ENCODE data around the gene PGD. TPM values are rescaled to one million over a fixed set of nuclear protein-coding genes. Genes with fewer than 3 reads are reported as not detected.
"Not testable (repeated sequence)": the region's sequence is repeated elsewhere in the genome, so short reads cannot be mapped to it uniquely, and the experiment has no call there.

Gene PGD
- polyA plus RNA-seq, 1 donor (not counting 4 experiments of a cell fraction or from before 2014, with no cell fraction given): 104 TPM

GRCh38 chr1:10456048-10456447 is 57.2 kb downstream of the PGD start:
- H3K4me3 ChIP-seq (ENCODE audit: control insufficient read depth in 2 of 3, extremely low read depth in 1 of 3, insufficient read depth in 2 of 3, low read depth in 1 of 3, low read length in 3 of 3): no peak overlapping the region
- DNase-seq (ENCODE audit: low read depth, low spot score) (no peak), FAIRE-seq (no peak)
- H2AFZ ChIP-seq (ENCODE audit: control insufficient read depth, low read length): no peak overlapping the region
- H4K20me1 ChIP-seq (ENCODE audit: control insufficient read depth, extremely low read depth, insufficient read depth, low read length): peaks cover 2% of the 10 kb centered on the region
- no peak overlapping the region for H3K4me2 ChIP-seq (ENCODE audit: control insufficient read depth, extremely low read depth, insufficient read depth, low read depth, low read length)
- H3K4me1 ChIP-seq (ENCODE audit: control insufficient read depth, extremely low read depth, insufficient read depth, low read length): peaks cover 46% of the 10 kb centered on the region
- H3K36me3 ChIP-seq (ENCODE audit: control insufficient read depth in 2 of 2, extremely low read depth in 1 of 2, insufficient read depth in 2 of 2, low read length in 2 of 2): no peaks in the 10 kb centered on the region
- peak overlapping the region; percentile 77 for H3K27ac ChIP-seq (ENCODE audit: control insufficient read depth, insufficient read depth, low read length)
- no peaks in the 10 kb centered on the region for H3K79me2 ChIP-seq (ENCODE audit: control insufficient read depth, insufficient read depth, low read length)
- TF ChIP-seq CTCF (optimal IDR thresholded peaks at IDR 0.05 in 1 of 3, IDR thresholded peaks at IDR 0.05 in 1 of 3, conservative IDR thresholded peaks at IDR 0.05 in 1 of 3; ENCODE audit: extremely low read depth in 1 of 3, insufficient read depth in 2 of 3, low read length in 3 of 3) (peak; percentile 15 to 28 (median 27)), EZH2 (IDR thresholded peaks at IDR 0.05; ENCODE audit: low read length) (no peak)
- H3K27me3 ChIP-seq (ENCODE audit: control insufficient read depth, extremely low read depth, insufficient read depth, low read length): no peaks in the 10 kb centered on the region
- no peaks in the 10 kb centered on the region for H3K9me3 ChIP-seq (ENCODE audit: control insufficient read depth, low read depth, low read length)
- dilution Hi-C loops (cut with MboI; ENCODE audit: extremely low pct_ligation_motif_present, low sequenced_read_pairs): no loop called here
- no peak overlapping the region for H3K9ac ChIP-seq (ENCODE audit: control insufficient read depth, extremely low read depth, insufficient read depth, low read length)
- H3K9me1 ChIP-seq (ENCODE audit: control insufficient read depth, extremely low read depth, insufficient read depth, low read length): no peaks in the 10 kb centered on the region

GRCh38 chr1:10456661-10457060 is 57.8 kb downstream of the PGD start:
- H3K9me3 ChIP-seq (ENCODE audit: control insufficient read depth, low read depth, low read length): no peaks in the 10 kb centered on the region
- peaks cover 40% of the 10 kb centered on the region for H3K4me1 ChIP-seq (ENCODE audit: control insufficient read depth, extremely low read depth, insufficient read depth, low read length)
- H3K79me2 ChIP-seq (ENCODE audit: control insufficient read depth, insufficient read depth, low read length): no peaks in the 10 kb centered on the region
- peak overlapping the region; percentile 68 for H3K4me2 ChIP-seq (ENCODE audit: control insufficient read depth, extremely low read depth, insufficient read depth, low read depth, low read length)
- H3K9ac ChIP-seq (ENCODE audit: control insufficient read depth, extremely low read depth, insufficient read depth, low read length): peak overlapping the region; percentile 65
- H3K36me3 ChIP-seq (ENCODE audit: control insufficient read depth in 2 of 2, extremely low read depth in 1 of 2, insufficient read depth in 2 of 2, low read length in 2 of 2): peaks cover 3 to 4% of the 10 kb centered on the region in 2 experiments
- no peaks in the 10 kb centered on the region for H3K27me3 ChIP-seq (ENCODE audit: control insufficient read depth, extremely low read depth, insufficient read depth, low read length)
- peak overlapping the region; percentile 77 for H3K27ac ChIP-seq (ENCODE audit: control insufficient read depth, insufficient read depth, low read length)
- H4K20me1 ChIP-seq (ENCODE audit: control insufficient read depth, extremely low read depth, insufficient read depth, low read length): peaks cover 2% of the 10 kb centered on the region
- no peak for TF ChIP-seq CTCF (optimal IDR thresholded peaks at IDR 0.05 in 1 of 3, IDR thresholded peaks at IDR 0.05 in 1 of 3, conservative IDR thresholded peaks at IDR 0.05 in 1 of 3; ENCODE audit: extremely low read depth in 1 of 3, insufficient read depth in 2 of 3, low read length in 3 of 3)
- DNase-seq (ENCODE audit: low read depth, low spot score): no peak
- H2AFZ ChIP-seq (ENCODE audit: control insufficient read depth, low read length): no peak overlapping the region
- FAIRE-seq: peak; percentile 84
- dilution Hi-C loops (cut with MboI; ENCODE audit: extremely low pct_ligation_motif_present, low sequenced_read_pairs): no loop called here
- no peaks in the 10 kb centered on the region for H3K9me1 ChIP-seq (ENCODE audit: control insufficient read depth, extremely low read depth, insufficient read depth, low read length)
- H3K4me3 ChIP-seq (ENCODE audit: control insufficient read depth in 2 of 3, extremely low read depth in 1 of 3, insufficient read depth in 2 of 3, low read depth in 1 of 3, low read length in 3 of 3): no peak overlapping the region

GRCh38 chr1:10457462-10457861 is 58.6 kb downstream of the PGD start:
- FAIRE-seq: not testable (repeated sequence)
- peak overlapping the region in 2 of 3 experiments; percentile 4 to 21 for H3K4me3 ChIP-seq (ENCODE audit: control insufficient read depth in 2 of 3, extremely low read depth in 1 of 3, insufficient read depth in 2 of 3, low read depth in 1 of 3, low read length in 3 of 3)

More at GRCh38 chr1:10457462-10457861, 58.6 kb downstream of the PGD start:
- H3K9me1 ChIP-seq (ENCODE audit: control insufficient read depth, extremely low read depth, insufficient read depth, low read length); H3K36me3 ChIP-seq (ENCODE audit: control insufficient read depth in 2 of 2, extremely low read depth in 1 of 2, insufficient read depth in 2 of 2, low read length in 2 of 2); H4K20me1 ChIP-seq (ENCODE audit: control insufficient read depth, extremely low read depth, insufficient read depth, low read length); dilution Hi-C loops (cut with MboI; ENCODE audit: extremely low pct_ligation_motif_present, low sequenced_read_pairs); H3K79me2 ChIP-seq (ENCODE audit: control insufficient read depth, insufficient read depth, low read length); H2AFZ ChIP-seq (ENCODE audit: control insufficient read depth, low read length); DNase-seq (ENCODE audit: low read depth, low spot score); H3K27me3 ChIP-seq (ENCODE audit: control insufficient read depth, extremely low read depth, insufficient read depth, low read length); H3K9me3 ChIP-seq (ENCODE audit: control insufficient read depth, low read depth, low read length): not testable (repeated sequence)
- H3K4me1 ChIP-seq (ENCODE audit: control insufficient read depth, extremely low read depth, insufficient read depth, low read length): peaks cover 37% of the 10 kb centered on the region
- H3K9ac ChIP-seq (ENCODE audit: control insufficient read depth, extremely low read depth, insufficient read depth, low read length): peak overlapping the region; percentile 65
- peak overlapping the region; percentile 77 for H3K27ac ChIP-seq (ENCODE audit: control insufficient read depth, insufficient read depth, low read length)
- peak overlapping the region; percentile 68 for H3K4me2 ChIP-seq (ENCODE audit: control insufficient read depth, extremely low read depth, insufficient read depth, low read depth, low read length)
